Activated naive CD4-positive, alpha-beta T cell treated with anti-CD3 and anti-CD28 coated beads, Interleukin-2, amount 50 U/mL, for 24 hours (primary cell): ENCODE measurements around the gene SMYD5.

ENCODE experiments used
- H3K27ac Mint-ChIP-seq: one replicate; pipeline ENCODE4 v1.8.0; 2021; ENCODE audit warnings: mild to moderate bottlenecking, mixed read lengths
- H3K27me3 Mint-ChIP-seq: one replicate; pipeline ENCODE4 v1.8.0; 2021; ENCODE audit warnings: mixed read lengths
- H3K36me3 Mint-ChIP-seq: one replicate; pipeline ENCODE4 v1.8.0; 2021; ENCODE audit warnings: mixed read lengths
- H3K4me1 Mint-ChIP-seq: one replicate; pipeline ENCODE4 v1.8.0; 2021; ENCODE audit warnings: mixed read lengths
- H3K4me3 Mint-ChIP-seq: one replicate; pipeline ENCODE4 v1.8.0; 2021; ENCODE audit warnings: mild to moderate bottlenecking, mixed read lengths
- H3K9me3 Mint-ChIP-seq: one replicate; pipeline ENCODE4 v1.8.0; 2021; ENCODE audit warnings: mixed read lengths

Gene SMYD5

GRCh38 chr2:73246850-73247249 is 32.8 kb downstream of the SMYD5 start:
- Mint-ChIP-seq H3K27ac (peak overlapping the region; percentile 57), H3K9me3 (no peaks in the 10 kb centered on the region), H3K27me3 (no peaks in the 10 kb centered on the region), H3K4me3 (no peak overlapping the region), H3K4me1 (peaks cover 15% of the 10 kb centered on the region), H3K36me3 (peaks cover 17% of the 10 kb centered on the region)

DNA sequence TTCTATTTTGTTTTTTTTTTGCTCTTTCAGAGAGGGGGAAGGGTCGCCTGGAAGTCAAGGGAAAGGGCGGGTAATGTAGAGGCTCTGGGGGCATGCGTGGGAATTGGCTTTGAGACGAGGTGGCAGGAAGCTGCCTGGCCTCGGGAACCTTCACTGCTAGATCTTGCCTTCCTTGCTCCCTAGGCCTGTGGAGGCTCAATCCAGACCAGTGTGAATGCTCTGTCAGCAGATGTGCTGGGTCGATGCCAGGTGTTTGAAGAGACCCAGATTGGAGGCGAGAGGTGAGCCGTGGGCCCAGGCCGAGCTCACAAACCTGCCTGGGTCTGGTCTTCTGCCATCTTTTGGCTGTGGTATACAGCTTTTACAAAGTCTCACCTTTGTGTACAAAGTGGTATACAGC is 35.6 kb downstream of the SMYD5 start:
- Mint-ChIP-seq H3K27ac (no peak overlapping the region), H3K4me1 (peaks cover 15% of the 10 kb centered on the region), H3K9me3 (no peaks in the 10 kb centered on the region), H3K36me3 (peaks cover 20% of the 10 kb centered on the region), H3K4me3 (no peak overlapping the region), H3K27me3 (no peaks in the 10 kb centered on the region)

DNA sequence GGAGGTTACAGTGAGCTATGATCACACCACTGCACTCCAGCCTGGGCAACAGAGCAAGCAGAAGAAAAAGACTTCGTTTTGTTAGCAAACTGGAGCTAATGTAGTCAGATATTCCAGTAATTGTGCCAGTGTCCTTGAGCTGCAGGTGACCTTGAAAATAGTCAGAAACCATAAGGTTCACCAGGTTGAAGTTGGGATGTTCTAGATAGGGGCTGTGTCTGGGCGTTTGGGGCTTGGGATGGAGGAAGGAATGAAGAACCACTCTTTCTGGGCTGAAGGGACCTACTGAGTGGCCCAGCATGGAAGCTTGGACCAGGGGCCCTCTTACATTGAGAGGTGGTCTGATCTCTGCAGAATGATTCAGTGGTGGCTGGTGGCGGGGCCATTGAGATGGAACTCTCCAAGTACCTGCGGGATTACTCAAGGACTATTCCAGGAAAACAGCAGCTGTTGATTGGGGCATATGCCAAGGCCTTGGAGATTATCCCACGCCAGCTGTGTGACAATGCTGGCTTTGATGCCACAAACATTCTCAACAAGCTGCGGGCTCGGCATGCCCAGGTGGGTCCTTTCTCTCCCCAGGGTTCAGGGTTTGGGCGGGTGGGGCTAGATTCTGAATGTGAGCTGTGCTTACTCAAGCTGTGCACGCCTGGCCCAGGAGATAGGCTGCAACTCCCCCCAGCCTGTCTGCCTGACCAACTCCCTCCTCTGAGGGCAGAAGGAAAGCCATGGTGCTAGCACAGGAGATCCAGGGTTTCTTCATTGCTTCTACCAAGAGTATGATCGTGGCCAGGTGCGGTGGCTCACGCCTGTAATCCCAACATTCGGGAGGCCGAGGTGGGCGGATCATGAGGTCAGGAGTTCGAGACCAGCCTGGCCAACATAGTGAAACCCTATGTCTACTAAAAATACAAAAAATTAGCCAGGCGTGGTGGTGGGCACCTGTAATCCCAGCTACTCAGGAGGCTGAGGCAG is 37.1 kb downstream of the SMYD5 start:
- no peaks in the 10 kb centered on the region for H3K27me3 Mint-ChIP-seq
- no peak overlapping the region for H3K4me3 Mint-ChIP-seq
- H3K27ac Mint-ChIP-seq, result no peak overlapping the region
- H3K9me3 Mint-ChIP-seq, result no peaks in the 10 kb centered on the region
- peaks cover 21% of the 10 kb centered on the region for H3K36me3 Mint-ChIP-seq
- H3K4me1 Mint-ChIP-seq, result peaks cover 8% of the 10 kb centered on the region

- H3K9me3 Mint-ChIP-seq, result no peaks in the 10 kb centered on the region
- H3K36me3 Mint-ChIP-seq, result peaks cover 13% of the 10 kb centered on the region
- no peak overlapping the region for H3K27ac Mint-ChIP-seq
- H3K4me1 Mint-ChIP-seq, result peaks cover 7% of the 10 kb centered on the region
- no peaks in the 10 kb centered on the region for H3K27me3 Mint-ChIP-seq
- no peak overlapping the region for H3K4me3 Mint-ChIP-seq
These were observed 38.4 kb downstream of the SMYD5 start for GRCh38 chr2:73252238-73253027.

DNA sequence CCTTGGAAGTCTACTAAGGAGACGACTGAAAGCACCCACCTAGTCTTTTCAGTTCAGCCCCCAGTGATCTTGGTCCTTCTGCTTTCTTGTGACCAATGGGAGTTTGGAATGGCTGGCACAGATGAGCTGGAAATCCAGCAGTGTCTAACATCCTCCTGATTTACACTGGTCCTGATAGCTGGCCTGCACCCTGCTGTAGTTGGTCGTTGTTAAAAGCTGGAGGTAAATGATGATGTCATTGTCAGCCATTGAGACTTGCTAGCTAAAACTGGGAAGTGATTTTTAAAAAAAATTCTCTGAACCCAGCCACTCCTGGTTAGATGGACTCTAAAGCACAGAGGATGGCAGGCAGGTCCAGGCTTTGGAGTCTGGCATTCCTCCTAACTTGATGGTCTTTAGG is 39.4 kb downstream of the SMYD5 start:
- Mint-ChIP-seq H3K9me3 (no peaks in the 10 kb centered on the region), H3K4me1 (peaks cover 11% of the 10 kb centered on the region), H3K36me3 (peaks cover 11% of the 10 kb centered on the region), H3K27ac (no peak overlapping the region), H3K4me3 (no peak overlapping the region), H3K27me3 (no peaks in the 10 kb centered on the region)

DNA sequence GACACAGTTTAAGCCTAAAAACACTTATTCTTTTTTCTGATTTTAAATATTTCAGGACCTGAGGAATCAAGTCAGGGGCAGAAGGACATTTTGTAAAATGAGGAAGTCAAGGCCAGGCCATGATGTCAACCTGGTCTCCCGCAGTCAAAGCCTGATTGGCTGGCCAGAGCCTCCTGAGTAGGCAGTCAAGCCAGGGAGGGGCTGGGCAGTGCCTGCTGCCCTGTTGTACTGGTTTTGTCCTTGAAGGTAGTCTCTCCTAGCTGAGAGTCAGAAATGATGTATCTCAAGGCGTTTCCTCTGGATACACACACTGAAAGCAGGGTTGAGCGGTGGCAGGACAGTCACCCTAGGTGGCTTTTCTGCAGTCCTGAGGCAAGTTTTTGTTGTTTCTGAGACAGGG is 39.9 kb downstream of the SMYD5 start:
- Mint-ChIP-seq H3K27me3 (no peaks in the 10 kb centered on the region), H3K36me3 (peaks cover 11% of the 10 kb centered on the region), H3K27ac (no peak overlapping the region), H3K9me3 (no peaks in the 10 kb centered on the region), H3K4me1 (peaks cover 11% of the 10 kb centered on the region), H3K4me3 (no peak overlapping the region)

- Mint-ChIP-seq H3K4me3 (no peak overlapping the region), H3K36me3 (peaks cover 9% of the 10 kb centered on the region), H3K27me3 (no peaks in the 10 kb centered on the region), H3K9me3 (no peaks in the 10 kb centered on the region), H3K27ac (no peak overlapping the region), H3K4me1 (peaks cover 11% of the 10 kb centered on the region)
These were observed 40.4 kb downstream of the SMYD5 start for GRCh38 chr2:73254343-73255006.

- peaks cover 11% of the 10 kb centered on the region for H3K4me1 Mint-ChIP-seq
- H3K27ac Mint-ChIP-seq, result peak overlapping the region; percentile 51
These were observed 41.1 kb downstream of the SMYD5 start for GRCh38 chr2:73255007-73255644.

DNA sequence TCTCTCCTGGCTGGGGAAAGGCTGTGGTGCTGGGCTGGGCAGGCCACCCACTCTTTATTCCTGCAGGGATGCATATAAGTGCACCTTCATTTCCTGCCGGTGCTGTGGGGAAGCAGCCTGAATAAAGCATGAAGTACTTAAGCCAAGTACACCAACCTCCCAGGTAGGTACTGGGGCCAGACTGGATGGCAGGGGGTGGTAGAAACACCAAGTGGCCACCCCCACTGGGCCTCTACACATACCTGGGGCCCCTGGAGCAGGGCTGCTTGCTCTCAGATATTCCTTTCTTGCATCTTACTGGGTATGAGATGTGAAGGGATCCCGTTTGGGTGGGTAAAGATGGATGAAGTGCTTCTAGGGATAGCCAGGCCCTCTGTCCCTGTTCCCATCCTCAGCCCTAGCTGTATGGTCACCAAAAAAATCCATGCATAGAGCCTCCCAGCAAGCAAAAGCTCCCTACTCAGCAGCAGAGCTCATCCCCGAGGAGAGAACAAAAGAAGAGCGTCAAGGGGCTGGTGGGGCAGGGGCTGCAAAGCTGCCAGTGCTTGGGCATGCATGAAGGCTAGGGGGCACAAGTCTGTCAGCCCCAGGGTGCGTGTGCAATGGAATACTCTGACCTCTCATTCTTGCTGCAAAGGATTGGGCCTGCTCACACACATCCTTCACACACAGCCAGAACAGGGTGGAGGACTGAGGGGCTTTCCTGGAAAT is 42.0 kb downstream of the SMYD5 start:
- peaks cover 5% of the 10 kb centered on the region for H3K36me3 Mint-ChIP-seq
- no peaks in the 10 kb centered on the region for H3K27me3 Mint-ChIP-seq
- peaks cover 11% of the 10 kb centered on the region for H3K4me1 Mint-ChIP-seq
- no peaks in the 10 kb centered on the region for H3K9me3 Mint-ChIP-seq
- no peak overlapping the region for H3K27ac Mint-ChIP-seq
- H3K4me3 Mint-ChIP-seq, result no peak overlapping the region

More at GRCh38 chr2:73255007-73255644, 41.1 kb downstream of the SMYD5 start:
- Mint-ChIP-seq H3K4me3 (no peak overlapping the region), H3K9me3 (no peaks in the 10 kb centered on the region), H3K27me3 (no peaks in the 10 kb centered on the region), H3K36me3 (peaks cover 5% of the 10 kb centered on the region)

- peaks cover 11% of the 10 kb centered on the region for H3K4me1 Mint-ChIP-seq
- H3K27me3 Mint-ChIP-seq, result no peaks in the 10 kb centered on the region
- no peak overlapping the region for H3K4me3 Mint-ChIP-seq
- H3K36me3 Mint-ChIP-seq, result peaks cover 5% of the 10 kb centered on the region
- H3K9me3 Mint-ChIP-seq, result no peaks in the 10 kb centered on the region
- H3K27ac Mint-ChIP-seq, result peak overlapping the region; percentile 32
These were observed 42.5 kb downstream of the SMYD5 start for GRCh38 chr2:73256618-73256922.

DNA sequence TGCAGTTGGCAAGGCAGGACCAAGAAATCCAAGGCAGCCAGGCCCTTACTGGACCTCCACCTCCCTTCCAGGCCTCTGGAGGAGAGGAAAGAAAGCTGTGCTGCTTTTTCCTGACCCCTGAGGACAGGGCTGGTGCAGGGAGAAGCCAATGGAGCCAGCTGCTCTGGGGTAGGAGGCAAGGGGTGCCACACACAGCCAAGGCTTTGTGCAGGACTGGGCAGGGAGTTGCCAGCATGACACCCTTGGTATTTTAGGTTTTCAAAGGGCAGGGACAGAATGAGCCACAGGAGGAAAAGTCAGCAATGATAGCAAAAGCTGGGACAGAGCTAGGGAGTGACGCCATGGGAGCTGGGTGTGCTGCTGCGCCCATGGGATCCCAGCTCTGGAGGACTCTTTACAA is 43.0 kb downstream of the SMYD5 start:
- Mint-ChIP-seq H3K4me3 (no peak overlapping the region), H3K4me1 (peaks cover 11% of the 10 kb centered on the region), H3K36me3 (peaks cover 5% of the 10 kb centered on the region), H3K27me3 (no peaks in the 10 kb centered on the region), H3K9me3 (no peaks in the 10 kb centered on the region), H3K27ac (peak overlapping the region; percentile 32)

DNA sequence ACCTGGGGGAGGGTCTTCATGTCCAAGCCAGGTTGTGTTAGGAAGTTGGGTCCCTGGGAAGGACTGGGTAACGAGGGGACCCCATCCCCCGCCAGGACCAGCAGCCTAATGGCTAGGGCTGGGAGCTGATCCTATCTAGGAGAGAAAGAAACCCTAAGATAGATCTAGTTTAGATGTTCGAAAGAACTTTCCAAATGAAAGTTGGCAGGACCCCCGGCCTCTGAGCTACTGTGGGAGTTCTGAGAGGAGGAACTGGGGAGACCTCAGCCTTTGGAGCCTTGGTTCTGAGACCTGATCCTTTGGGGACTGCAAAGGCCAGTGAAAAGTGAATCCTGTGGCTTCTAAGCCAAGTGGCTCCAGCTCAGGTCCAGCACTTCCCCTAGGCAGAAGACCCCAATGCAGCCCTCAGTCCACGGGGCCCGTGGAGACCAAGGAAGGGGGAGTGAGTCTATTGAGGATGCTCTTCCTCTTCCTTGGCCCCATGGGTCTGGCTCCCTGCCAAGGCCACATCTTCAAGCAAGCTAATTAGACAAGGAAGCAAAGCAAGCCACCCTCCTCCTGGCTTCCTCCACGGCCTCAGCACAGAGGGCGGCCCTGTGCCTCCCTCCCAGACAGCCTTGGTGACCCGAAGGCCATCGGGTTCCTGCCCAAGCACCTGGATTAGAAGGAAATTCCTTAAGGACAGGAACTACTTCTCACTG is 43.5 kb downstream of the SMYD5 start:
- Mint-ChIP-seq H3K27ac (no peak overlapping the region), H3K27me3 (no peaks in the 10 kb centered on the region), H3K9me3 (no peaks in the 10 kb centered on the region), H3K4me3 (no peak overlapping the region), H3K4me1 (peaks cover 11% of the 10 kb centered on the region), H3K36me3 (peaks cover 5% of the 10 kb centered on the region)

DNA sequence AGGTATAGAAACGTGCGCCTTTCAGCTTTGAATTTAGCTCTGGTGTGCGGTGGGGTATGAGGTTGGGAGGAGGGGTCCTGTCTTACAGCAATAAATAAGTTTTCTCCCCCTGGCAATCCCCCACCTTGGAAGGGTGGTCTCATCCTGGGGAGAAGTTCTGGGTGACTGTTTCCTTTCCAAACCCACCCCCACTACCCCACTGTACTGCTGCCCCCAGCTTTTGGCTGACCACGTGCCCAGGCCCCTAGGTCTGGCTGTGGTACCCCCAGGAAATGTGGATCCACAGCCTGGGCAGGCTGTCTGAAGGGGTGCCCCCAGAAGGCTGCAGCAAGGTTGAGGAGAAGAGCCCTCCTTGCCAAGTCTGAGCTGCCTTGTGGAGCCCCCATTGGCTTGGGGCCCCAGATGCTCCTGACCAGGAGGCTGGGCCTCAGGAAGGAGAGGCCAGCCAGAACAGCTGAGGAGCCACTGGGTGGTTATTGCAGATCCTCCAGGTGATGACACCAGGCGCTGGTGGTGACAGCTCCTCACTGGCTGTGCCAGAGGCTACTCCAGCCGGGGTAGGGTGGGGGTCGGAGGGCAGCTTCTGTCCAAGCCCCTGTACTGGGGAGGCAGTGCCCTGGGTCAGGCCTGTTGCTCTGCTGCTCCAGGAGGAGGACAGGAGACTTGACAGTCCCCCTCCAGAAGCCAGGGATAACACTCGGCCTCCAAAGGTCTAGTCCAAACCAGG is 44.3 kb downstream of the SMYD5 start:
- Mint-ChIP-seq H3K4me3 (no peak overlapping the region), H3K27ac (no peak overlapping the region), H3K4me1 (peaks cover 11% of the 10 kb centered on the region), H3K27me3 (no peaks in the 10 kb centered on the region), H3K9me3 (no peaks in the 10 kb centered on the region), H3K36me3 (peaks cover 2% of the 10 kb centered on the region)

DNA sequence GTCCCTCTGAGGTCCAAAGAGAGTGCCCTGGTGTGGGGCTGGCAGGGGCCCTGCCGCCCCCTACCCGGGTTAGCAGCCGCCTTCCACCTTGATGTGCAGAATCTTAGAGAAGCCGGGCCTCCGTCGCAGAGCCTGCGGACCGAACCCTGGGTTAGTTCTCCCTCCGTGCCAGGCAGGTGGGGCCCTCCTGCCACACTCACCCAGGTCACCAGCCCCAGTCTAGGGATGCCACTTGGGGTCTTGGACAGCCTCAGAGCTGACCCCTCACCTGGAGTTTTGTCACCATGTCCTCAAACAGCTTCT is 44.8 kb downstream of the SMYD5 start:
- peaks cover 11% of the 10 kb centered on the region for H3K4me1 Mint-ChIP-seq
- no peak overlapping the region for H3K27ac Mint-ChIP-seq
- no peak overlapping the region for H3K4me3 Mint-ChIP-seq
- H3K27me3 Mint-ChIP-seq, result no peaks in the 10 kb centered on the region
- H3K9me3 Mint-ChIP-seq, result no peaks in the 10 kb centered on the region
- peaks cover 1% of the 10 kb centered on the region for H3K36me3 Mint-ChIP-seq
